Right renal cortex interstitium (tissue), 3 donors: Measurements from ENCODE around the gene ANP32D. TPM values are rescaled to one million over a fixed set of nuclear protein-coding genes. Genes with fewer than 3 reads are reported as not detected.
"Not testable (repeated sequence)": the region's sequence is repeated elsewhere in the genome, so short reads cannot be mapped to it uniquely, and the experiment has no call there.

Experiments
- DNase-seq, 3 donors: peaks; one replicate each; pipeline ENCODE4 v3.0.0-alpha.2; 2013; ENCODE audit warnings: low read depth in 3 of 3, low spot score in 2 of 3
- polyA plus RNA-seq, 3 donors: library from polyadenylated mRNA; unstranded; fragments of 120-200 nt; gene quantifications; one replicate each; pipeline ENCODE4 v1.2.1, GENCODE V29; 2013; ENCODE audit not compliant: insufficient read length in 3 of 3

Gene ANP32D
- polyA plus RNA-seq, 3 donors = 0.12 to 0.39 (median 0.16) TPM

- not testable (repeated sequence) for DNase-seq
Observed at GRCh38 chr12:48489456-48489855, 17.1 kb downstream of the ANP32D start.

DNA sequence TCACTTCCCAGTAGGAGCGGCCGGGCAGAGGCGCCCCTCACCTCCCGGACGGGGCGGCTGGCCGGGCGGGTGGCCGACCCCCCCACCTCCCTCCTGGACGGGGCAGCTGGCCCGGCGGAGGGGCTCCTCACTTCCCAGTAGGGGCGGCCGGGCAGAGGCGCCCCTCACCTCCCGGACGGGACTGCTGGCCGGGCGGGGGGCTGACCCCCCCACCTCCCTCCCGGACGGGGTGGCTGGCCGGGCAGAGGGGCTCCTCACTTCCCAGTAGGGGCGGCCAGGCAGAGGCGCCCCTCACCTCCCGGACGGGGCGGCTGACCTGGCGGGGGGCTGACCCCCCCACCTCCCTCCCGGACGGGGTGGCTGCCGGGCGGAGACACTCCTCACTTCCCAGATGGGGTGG lies 27.9 kb downstream of the ANP32D start:
- not testable (repeated sequence) for DNase-seq

GRCh38 chr12:48506836-48507235 lies 34.5 kb downstream of the ANP32D start:
- DNase-seq = not testable (repeated sequence)

DNA sequence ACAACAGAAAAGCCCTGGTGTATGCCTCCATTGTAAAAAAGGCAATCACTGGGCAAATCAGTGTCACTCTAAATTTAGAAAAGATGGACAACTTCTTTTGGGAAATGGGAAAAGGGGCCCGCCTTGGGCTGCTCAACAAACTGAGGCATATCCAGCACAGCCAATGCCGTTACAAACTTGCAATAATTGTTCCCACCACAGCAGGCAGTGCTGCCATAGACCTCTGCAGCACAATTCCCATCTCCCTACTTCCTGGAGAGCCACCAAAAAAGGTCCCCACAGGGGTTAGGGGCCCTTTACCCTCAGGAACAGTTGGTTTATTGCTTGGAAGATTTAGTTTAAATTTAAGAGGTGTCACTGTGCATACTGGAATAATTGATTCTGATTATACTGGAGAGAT lies 36.6 kb downstream of the ANP32D start:
- DNase-seq = no peak

- no peak for DNase-seq
Observed at GRCh38 chr12:48510111-48510510, 37.8 kb downstream of the ANP32D start.

- no peak for DNase-seq
Observed at GRCh38 chr12:48512855-48513254, 40.5 kb downstream of the ANP32D start.

- DNase-seq = no peak
Observed at GRCh38 chr12:48514728-48515127, 42.4 kb downstream of the ANP32D start.

DNA sequence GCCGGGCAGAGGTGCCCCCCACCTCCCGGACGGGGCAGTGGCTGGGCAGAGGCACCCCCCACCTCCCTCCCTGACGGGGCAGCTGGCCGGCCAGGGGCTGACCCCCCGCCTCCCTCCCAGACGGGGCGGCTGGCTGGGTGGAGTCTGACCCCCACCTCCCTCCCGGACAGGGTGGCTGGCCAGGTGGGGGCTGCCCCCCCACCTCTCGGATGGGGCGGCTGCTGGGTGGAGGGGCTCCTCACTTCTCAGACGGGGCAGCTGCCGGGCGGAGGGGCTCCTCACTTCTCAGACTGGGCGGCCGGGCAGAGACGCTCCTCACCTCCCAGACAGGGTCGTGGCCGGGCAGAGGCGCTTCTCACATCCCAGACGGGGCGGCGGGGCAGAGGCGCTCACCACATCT lies 48.0 kb downstream of the ANP32D start:
- not testable (repeated sequence) for DNase-seq

Other genes starting within 250 kb of the ANP32D start
- gene ZNF641, start 121.6 kb upstream of the ANP32D start, polyA plus RNA-seq = 10 to 100 TPM; 24.2 to 26.5 (median 25.9) TPM
- under 1 TPM; 0.25 to 0.61 (median 0.60) TPM for gene C12orf54, start 9.9 kb downstream of the ANP32D start, polyA plus RNA-seq
- gene OR8S1, start 53.1 kb downstream of the ANP32D start, polyA plus RNA-seq = not detected
- not detected for gene LALBA, start 97.5 kb downstream of the ANP32D start, polyA plus RNA-seq
- 10 to 100 TPM; 55.2 to 57.6 (median 55.8) TPM for gene KANSL2, start 209.7 kb downstream of the ANP32D start, polyA plus RNA-seq
- gene CCNT1, start 244.1 kb downstream of the ANP32D start, polyA plus RNA-seq = 10 to 100 TPM; 29.5 to 31.7 (median 30.3) TPM